DND-41 (cell line): Measurements from ENCODE around the gene RERG.

Experiments
- EZH2 ChIP-seq: IDR thresholded peaks from 3 replicates; pipeline ENCODE4 v1.6.1; 2012; ENCODE audit warnings: borderline replicate concordance, low read depth, mild to moderate bottlenecking, moderate library complexity, low read length, inconsistent platforms; ENCODE audit not compliant: severe bottlenecking
- TF ChIP-seq, protein P1 (sequence below): IDR thresholded peaks from 2 replicates; pipeline ENCODE4 v1.5.1; 2012; ENCODE audit warnings: borderline replicate concordance, low read length, moderate library complexity, mild to moderate bottlenecking; ENCODE audit not compliant: poor library complexity, severe bottlenecking; ENCODE audit errors: extremely low read depth

DNA sequence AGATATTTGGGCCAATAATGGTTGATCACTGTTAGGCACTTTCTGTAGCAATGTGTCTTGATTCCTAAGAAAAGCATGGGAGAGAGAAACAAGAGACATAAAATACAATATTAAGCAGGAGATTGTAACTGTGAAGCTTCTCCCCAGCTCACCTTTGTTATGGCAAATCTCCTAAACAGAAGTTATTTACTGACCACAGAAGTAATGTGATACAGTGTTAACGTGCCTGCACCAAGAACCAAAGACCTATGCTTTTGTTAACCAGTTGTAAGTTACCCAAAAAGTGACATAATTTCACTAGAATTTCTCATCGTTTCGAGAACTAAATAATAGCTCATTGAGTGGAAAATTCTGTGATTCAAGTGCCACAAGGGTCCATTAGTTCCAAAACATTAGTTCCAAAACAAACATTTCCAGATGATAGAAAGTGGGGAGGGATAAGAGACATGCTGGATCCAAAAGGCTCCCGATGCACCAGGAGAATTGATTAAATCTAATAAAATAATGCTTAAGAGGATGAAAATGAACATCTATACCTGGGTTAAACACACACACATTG, 14.3 kb downstream of the RERG start:
- TF ChIP-seq, protein P1, sequence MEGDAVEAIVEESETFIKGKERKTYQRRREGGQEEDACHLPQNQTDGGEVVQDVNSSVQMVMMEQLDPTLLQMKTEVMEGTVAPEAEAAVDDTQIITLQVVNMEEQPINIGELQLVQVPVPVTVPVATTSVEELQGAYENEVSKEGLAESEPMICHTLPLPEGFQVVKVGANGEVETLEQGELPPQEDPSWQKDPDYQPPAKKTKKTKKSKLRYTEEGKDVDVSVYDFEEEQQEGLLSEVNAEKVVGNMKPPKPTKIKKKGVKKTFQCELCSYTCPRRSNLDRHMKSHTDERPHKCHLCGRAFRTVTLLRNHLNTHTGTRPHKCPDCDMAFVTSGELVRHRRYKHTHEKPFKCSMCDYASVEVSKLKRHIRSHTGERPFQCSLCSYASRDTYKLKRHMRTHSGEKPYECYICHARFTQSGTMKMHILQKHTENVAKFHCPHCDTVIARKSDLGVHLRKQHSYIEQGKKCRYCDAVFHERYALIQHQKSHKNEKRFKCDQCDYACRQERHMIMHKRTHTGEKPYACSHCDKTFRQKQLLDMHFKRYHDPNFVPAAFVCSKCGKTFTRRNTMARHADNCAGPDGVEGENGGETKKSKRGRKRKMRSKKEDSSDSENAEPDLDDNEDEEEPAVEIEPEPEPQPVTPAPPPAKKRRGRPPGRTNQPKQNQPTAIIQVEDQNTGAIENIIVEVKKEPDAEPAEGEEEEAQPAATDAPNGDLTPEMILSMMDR = no peak
- no peak for TF ChIP-seq EZH2
